ENCODE data around the gene FREM2. TPM values are rescaled to one million over a fixed set of nuclear protein-coding genes. Genes with fewer than 3 reads are reported as not detected.

The FREM2 gene
- total and polyA plus RNA-seq, 2 experiments from 2014 or later: 2.4 to 29.8 TPM

DNA sequence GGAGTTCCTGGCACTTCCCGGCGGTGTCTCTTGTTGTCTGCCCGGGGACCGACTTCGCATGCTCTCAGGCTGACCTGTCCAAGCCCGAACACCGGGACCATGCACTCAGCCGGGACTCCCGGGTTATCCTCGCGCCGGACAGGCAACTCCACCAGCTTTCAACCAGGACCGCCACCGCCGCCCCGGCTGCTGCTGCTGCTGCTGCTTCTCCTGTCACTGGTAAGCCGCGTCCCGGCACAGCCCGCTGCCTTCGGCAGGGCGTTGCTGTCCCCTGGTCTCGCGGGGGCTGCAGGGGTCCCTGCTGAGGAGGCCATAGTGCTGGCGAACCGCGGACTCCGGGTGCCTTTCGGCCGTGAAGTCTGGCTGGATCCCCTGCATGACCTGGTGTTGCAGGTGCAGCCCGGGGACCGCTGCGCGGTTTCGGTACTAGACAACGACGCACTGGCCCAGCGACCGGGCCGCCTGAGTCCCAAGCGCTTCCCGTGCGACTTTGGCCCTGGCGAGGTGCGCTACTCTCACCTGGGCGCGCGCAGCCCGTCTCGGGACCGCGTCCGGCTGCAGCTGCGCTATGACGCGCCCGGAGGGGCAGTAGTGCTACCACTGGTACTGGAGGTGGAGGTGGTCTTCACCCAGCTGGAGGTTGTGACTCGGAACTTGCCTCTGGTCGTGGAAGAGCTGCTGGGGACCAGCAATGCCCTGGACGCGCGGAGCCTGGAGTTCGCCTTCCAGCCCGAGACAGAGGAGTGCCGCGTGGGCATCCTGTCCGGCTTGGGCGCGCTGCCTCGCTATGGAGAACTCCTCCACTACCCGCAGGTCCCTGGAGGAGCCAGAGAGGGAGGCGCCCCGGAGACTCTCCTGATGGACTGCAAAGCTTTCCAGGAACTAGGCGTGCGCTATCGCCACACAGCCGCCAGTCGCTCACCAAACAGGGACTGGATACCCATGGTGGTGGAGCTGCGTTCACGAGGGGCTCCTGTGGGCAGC, 661 bp downstream of the FREM2 start (continued):
- TF ChIP-seq, protein P1, sequence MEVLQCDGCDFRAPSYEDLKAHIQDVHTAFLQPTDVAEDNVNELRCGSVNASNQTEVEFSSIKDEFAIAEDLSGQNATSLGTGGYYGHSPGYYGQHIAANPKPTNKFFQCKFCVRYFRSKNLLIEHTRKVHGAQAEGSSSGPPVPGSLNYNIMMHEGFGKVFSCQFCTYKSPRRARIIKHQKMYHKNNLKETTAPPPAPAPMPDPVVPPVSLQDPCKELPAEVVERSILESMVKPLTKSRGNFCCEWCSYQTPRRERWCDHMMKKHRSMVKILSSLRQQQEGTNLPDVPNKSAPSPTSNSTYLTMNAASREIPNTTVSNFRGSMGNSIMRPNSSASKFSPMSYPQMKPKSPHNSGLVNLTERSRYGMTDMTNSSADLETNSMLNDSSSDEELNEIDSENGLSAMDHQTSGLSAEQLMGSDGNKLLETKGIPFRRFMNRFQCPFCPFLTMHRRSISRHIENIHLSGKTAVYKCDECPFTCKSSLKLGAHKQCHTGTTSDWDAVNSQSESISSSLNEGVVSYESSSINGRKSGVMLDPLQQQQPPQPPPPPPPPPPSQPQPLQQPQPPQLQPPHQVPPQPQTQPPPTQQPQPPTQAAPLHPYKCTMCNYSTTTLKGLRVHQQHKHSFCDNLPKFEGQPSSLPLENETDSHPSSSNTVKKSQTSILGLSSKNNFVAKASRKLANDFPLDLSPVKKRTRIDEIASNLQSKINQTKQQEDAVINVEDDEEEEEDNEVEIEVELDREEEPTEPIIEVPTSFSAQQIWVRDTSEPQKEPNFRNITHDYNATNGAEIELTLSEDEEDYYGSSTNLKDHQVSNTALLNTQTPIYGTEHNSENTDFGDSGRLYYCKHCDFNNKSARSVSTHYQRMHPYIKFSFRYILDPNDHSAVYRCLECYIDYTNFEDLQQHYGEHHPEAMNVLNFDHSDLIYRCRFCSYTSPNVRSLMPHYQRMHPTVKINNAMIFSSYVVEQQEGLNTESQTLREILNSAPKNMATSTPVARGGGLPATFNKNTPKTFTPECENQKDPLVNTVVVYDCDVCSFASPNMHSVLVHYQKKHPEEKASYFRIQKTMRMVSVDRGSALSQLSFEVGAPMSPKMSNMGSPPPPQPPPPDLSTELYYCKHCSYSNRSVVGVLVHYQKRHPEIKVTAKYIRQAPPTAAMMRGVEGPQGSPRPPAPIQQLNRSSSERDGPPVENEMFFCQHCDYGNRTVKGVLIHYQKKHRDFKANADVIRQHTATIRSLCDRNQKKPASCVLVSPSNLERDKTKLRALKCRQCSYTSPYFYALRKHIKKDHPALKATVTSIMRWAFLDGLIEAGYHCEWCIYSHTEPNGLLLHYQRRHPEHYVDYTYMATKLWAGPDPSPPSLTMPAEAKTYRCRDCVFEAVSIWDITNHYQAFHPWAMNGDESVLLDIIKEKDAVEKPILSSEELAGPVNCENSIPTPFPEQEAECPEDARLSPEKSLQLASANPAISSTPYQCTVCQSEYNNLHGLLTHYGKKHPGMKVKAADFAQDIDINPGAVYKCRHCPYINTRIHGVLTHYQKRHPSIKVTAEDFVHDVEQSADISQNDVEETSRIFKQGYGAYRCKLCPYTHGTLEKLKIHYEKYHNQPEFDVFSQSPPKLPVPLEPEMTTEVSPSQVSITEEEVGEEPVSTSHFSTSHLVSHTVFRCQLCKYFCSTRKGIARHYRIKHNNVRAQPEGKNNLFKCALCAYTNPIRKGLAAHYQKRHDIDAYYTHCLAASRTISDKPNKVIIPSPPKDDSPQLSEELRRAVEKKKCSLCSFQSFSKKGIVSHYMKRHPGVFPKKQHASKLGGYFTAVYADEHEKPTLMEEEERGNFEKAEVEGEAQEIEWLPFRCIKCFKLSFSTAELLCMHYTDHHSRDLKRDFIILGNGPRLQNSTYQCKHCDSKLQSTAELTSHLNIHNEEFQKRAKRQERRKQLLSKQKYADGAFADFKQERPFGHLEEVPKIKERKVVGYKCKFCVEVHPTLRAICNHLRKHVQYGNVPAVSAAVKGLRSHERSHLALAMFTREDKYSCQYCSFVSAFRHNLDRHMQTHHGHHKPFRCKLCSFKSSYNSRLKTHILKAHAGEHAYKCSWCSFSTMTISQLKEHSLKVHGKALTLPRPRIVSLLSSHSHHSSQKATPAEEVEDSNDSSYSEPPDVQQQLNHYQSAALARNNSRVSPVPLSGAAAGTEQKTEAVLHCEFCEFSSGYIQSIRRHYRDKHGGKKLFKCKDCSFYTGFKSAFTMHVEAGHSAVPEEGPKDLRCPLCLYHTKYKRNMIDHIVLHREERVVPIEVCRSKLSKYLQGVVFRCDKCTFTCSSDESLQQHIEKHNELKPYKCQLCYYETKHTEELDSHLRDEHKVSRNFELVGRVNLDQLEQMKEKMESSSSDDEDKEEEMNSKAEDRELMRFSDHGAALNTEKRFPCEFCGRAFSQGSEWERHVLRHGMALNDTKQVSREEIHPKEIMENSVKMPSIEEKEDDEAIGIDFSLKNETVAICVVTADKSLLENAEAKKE (CRISPR knock-in tag; IDR thresholded peaks at IDR 0.05): no peak
- TF ChIP-seq, protein P2, sequence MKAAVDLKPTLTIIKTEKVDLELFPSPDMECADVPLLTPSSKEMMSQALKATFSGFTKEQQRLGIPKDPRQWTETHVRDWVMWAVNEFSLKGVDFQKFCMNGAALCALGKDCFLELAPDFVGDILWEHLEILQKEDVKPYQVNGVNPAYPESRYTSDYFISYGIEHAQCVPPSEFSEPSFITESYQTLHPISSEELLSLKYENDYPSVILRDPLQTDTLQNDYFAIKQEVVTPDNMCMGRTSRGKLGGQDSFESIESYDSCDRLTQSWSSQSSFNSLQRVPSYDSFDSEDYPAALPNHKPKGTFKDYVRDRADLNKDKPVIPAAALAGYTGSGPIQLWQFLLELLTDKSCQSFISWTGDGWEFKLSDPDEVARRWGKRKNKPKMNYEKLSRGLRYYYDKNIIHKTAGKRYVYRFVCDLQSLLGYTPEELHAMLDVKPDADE (IDR thresholded peaks at IDR 0.05): no peak
- TF ChIP-seq NANOG (IDR thresholded peaks at IDR 0.05; ENCODE audit: borderline replicate concordance) (no peak), POLR2AphosphoS5 (IDR thresholded peaks at IDR 0.05; ENCODE audit: low read depth) (no peak)
- TF ChIP-seq, protein P3, sequence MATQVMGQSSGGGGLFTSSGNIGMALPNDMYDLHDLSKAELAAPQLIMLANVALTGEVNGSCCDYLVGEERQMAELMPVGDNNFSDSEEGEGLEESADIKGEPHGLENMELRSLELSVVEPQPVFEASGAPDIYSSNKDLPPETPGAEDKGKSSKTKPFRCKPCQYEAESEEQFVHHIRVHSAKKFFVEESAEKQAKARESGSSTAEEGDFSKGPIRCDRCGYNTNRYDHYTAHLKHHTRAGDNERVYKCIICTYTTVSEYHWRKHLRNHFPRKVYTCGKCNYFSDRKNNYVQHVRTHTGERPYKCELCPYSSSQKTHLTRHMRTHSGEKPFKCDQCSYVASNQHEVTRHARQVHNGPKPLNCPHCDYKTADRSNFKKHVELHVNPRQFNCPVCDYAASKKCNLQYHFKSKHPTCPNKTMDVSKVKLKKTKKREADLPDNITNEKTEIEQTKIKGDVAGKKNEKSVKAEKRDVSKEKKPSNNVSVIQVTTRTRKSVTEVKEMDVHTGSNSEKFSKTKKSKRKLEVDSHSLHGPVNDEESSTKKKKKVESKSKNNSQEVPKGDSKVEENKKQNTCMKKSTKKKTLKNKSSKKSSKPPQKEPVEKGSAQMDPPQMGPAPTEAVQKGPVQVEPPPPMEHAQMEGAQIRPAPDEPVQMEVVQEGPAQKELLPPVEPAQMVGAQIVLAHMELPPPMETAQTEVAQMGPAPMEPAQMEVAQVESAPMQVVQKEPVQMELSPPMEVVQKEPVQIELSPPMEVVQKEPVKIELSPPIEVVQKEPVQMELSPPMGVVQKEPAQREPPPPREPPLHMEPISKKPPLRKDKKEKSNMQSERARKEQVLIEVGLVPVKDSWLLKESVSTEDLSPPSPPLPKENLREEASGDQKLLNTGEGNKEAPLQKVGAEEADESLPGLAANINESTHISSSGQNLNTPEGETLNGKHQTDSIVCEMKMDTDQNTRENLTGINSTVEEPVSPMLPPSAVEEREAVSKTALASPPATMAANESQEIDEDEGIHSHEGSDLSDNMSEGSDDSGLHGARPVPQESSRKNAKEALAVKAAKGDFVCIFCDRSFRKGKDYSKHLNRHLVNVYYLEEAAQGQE (IDR thresholded peaks at IDR 0.05; ENCODE audit: unreplicated experiment): no peak

All from GM23338 (cell line).